Superior temporal gyrus (tissue), 1 donor: Measurements from ENCODE around the gene UPF1.
"Not testable (repeated sequence)": the region's sequence is repeated elsewhere in the genome, so short reads cannot be mapped to it uniquely, and the experiment has no call there.

Experiments used
- DNase-seq: peaks from one replicate; pipeline ENCODE4 v3.0.0-alpha.2; 2016; ENCODE audit errors: extremely low spot score

UPF1 gene

DNA sequence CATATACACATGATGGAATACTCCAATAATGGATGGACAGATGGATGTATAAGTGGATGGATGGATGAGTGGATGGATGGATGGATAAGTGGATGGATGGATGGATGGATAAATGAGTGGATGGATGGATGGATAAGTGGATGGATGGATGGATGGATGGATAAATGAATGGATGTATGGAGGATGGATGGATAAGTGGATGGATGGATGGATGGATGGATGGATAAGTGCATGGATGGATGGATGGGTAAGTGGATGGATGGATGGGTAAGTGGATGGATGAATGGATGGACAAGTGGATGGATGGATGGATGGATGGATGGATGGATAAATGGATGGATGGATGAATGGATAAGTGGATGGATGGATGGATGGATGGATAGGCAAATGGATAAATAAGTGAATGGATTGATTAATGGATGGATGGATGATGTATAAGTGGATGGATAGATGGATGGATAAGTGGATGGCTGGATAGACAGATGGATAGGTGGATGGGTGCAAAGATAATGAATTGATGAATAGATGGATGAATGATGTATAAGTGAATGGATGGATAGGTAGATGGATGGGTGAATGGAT, 32.3 kb upstream of the UPF1 start:
- DNase-seq: no peak

DNA sequence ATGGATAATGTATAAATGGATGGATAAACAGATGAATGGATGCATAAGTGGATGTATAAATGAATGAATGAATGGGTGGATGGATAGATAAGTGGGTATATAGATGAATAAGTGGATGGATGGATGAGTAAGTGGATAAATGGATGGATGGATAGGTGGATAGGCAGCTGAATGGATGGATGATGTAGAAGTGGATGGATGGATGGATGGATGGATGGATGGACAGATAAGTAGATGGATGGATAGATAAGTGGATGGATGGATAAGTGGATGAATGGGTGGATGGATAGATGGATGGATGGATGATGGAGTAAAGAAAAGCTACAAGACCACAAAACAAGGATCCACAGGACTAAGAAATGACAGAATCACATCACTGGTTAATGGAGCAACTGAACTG, 31.7 kb upstream of the UPF1 start:
- no peak for DNase-seq

DNA sequence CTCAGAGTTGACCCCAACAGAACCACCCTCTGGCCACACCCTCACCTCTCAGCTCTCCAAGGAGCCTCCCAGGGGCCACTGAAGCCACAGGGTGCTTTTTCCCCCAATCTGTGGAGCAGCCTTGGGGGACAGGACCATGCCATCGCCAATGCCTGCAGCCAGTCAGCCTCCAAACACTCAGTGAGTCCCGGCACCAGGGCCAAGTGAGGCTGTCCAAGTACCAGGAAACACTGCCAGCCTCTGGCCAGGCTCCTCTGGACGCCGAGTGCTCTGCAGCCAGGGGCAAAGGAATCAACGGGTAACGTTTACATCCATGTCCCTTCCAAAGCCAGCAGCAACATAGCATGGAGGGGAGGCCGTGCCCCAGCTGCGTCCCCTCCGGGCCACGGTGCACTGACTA, 31.1 kb upstream of the UPF1 start:
- no peak for DNase-seq

DNA sequence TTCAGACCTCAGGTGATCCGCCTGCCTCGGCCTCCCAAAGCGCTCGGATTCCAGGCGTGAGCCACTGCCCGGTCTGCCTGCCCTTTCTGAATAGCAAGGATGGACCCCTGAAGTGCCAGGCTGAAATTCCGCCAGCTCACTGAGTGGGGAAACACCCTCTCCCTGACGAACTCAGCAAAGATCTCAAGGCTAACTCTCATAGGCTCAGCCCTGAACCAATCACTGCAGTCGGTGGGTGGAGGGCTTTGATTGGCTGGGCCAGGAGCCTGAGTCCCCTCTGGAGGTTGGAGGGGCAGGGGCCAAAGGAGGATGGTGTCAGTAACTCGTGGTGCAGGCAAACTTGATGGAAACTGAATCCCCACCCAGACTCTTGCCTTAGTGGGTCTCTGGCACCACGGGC, 29.4 kb upstream of the UPF1 start:
- no peak for DNase-seq

DNA sequence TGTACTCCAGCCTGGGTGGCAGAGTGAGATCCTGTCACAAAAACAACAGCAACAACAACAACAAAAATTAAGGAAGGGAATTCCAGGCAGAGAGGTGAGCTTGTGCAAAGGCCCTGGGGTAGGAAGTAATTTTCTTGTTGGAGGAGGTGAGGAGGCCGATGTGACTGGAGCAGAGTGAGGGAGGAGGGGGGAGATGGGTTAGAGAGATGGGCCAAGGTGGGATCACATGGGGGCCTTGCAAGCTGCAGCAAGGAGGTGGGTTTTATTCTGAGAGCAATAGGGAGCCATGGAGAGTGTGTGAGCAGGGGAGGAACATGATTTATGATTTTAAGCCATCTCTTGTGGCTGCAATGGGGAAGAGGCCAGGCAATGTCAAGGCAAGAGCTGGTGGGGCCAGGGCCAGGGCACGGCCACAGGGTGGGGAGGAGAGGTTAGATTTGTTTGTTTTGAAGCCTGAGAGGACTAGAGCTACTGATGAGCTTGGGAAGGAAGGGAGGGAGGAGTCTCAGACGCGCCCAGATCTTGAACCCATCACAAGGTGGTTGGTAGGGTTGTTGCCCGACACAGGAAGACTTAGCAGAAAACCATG, 28.1 kb upstream of the UPF1 start:
- DNase-seq: no peak

DNA sequence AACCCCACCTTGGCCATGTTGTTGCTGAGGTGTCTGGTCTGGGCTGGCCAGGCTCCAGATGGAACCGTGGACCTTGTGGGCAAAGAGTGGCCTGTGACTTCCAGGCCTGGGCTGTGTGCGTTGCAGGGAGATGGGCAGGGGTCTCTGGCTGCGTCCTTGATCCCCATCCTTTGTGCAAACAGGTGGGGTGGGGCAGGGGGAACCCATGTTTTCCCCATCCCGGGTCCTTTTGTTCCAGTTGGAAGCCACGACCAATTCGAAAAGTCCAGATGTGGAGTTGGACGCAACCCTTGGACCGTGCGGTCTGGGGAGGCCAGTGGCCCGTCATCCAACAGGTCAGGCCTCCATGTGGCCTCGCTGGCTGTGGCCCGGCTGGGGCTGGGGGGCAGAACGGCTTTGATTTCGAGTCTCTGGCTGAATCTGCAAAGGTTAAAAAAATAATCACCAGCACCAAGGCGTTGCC, 27.6 kb upstream of the UPF1 start:
- DNase-seq: no peak

DNA sequence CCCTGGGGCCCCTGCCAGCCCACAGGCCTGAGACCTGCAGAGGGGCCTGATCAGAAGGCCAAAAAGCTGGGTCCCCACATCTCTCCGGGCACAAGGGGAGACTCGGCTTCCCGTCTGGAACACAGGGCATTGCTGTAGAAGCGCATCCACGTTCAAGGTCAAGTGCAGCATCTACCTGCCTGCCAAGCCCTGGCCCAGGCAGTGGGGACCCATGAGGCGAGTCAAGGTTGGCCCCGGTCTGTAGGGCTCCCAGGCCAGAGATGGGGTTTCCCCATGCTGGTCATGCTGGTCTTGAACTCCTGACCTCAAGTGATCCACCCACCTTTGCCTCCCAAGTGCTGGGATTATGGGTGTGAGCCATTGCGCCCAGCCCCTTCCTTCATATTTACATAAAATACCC, 27.1 kb upstream of the UPF1 start:
- DNase-seq: no peak

DNA sequence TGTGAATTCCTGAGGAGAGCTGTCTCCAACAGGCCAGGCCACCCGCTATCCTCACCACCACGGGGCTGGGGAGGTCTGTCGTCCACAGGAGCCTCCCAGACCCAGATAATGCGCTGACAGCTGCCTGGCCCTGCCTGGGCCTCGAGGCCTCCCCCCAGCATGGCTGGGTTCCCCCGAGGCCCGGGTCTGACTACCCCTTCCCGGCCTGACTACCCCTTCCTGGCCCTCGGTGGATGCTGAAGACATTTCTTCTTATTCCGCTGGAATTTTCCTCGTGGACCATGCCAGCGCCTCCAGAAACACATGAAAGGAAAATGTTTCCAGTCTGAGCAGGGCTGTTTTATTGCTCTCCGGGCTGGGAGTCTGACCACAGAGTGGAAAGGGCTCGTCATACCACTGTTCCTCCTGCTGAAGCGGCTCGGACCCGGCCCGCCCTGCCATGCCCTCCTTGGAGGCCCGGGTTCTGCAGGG, 23.9 kb upstream of the UPF1 start:
- DNase-seq: no peak

DNA sequence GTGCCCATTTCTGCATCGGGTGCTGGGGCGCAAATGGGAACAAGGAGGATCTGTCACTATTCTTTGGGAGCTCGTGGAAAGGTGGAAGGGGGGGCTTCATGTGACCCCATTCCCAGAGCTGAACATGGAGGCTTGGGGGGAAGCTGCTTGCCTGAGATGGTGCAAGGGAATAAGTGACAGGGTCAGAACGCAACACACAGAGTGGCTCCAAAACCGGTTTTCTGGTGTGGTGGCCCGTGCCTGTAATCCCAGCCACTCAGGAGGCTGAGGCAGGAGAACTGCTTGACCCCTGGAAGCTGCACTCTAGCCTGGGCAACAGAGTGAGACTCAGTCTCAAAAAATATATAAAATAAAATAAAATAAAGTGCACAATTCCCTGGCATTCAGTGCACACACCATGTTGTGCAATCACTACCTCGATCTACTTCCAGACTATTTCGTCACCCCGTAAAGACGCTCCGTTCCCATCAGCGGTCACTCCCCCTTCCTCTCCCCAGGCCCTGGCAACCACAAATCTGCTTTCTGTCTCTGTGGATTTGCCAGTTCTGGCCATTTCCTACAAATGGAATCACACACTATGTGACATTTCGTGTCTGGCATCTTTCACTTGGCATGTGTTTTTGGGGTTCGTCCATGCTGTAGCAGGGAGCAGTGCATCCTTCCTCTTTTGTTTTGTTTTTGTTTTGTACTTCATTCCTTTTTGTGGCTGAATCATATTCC, 22.4 kb upstream of the UPF1 start:
- DNase-seq: no peak

DNA sequence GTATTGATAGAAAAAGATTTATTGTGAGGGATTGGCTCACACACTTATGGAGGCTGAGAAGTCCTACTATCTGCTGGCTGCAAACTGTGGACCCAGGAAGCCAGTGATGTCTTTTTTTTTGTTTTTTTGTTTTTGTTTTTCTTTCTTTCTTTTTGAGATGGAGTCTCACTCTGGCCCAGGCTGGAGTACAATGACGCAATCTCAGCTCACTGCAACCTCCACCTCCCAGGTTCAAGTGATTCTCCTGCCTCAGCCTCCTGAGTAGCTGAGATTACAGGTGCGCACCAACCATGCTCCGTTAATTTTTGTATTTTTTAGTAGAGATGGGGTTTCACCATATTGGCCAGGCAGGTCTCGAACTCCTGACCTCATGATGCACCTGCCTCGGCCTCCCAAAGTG, 20.1 kb upstream of the UPF1 start:
- DNase-seq: not testable (repeated sequence)

DNA sequence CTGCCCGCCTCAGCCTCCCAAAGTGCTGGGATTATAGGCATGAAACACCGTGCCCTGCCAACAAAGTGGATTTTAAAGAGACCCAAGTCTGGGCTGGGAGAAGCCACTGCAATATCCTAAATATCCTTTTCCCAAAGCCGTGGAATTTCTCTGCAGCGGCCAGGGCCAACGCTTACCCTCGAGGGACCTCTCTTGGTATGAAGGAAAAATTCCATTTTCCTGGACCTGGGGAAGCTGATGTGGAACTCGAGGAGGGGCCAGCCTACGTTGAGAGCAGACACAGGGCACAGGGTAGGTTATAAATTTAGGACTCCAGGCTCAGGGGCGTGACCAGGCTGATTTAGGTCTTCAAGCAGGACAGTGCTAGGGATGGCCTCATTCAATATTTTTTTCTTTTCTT, 17.7 kb upstream of the UPF1 start:
- DNase-seq: no peak

DNA sequence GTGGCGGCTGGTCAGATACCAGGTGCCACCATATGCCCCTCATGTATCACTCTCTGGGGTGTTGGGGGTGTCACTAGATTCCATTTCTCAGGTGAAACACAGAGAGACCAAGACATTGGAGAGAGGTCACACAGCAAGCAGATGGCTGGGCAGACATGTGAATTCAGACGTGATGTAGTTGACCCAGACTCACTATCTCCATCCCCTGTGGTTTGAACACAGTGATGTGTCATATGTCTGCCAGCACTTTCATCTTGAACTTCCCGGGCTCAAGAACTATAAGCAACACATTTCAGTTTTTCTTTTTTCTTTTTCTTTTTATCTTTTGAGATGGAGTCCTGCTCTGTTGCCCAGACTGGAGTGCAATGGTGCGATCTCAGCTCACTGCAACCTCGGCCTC, 16.1 kb upstream of the UPF1 start:
- no peak for DNase-seq

DNA sequence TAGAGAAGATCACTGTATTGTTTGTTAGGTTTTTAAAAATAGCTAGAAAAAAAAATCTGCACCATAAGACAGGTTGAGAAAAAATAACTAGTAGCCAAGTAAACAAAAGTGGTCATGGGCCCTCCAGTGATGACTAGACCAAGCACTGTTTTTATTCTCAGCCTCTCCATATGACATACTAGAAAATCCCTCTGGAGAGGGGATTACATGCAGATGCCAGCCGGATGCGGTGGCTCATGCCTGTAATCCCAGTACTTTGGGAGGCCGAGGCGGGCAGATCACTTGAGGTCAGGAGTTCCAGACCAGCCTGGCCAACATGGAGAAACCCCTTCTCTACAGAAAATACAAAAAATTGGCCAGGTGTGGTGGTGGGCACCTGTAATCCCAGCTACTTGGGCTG, 15.1 kb upstream of the UPF1 start:
- DNase-seq: not testable (repeated sequence)

DNA sequence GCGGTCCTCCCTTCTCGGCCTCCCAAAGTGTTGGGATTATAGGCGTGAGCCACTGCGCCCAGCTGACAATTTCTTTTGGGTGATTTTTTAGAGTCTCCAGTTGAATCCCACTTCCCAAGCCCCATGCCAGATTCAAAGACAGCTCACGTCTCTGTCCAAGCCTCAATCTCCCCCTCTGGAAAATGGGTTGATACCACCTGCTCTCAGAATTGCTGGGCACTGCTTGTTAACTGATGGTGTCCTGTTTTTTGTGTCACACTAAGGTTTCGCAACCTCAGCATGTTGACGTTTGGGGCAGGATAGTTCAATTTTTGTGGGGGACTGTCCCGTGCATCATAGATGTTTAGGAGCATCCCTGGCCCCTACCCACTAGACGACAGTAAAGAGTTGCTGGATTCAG, 14.2 kb upstream of the UPF1 start:
- no peak for DNase-seq

DNA sequence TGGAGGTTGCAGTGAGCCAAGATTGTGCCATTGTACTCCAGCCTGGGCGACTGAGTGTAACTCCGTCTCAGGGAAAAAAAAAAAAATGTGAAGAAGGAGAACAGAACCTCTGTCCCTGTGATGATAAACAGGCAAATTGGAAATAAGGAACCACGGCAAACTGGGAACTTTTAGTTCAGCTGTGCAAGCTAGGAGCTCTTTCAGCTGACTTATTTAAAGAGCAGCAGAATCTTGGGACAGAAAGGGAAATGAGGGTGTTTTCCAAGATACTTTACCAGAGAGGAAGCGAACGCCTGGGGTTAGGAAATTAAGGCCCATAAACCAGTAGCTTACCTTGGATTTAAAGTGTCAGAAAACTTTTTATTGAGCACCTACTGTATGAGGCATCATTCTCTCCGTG, 3.0 kb upstream of the UPF1 start:
- DNase-seq: no peak

DNA sequence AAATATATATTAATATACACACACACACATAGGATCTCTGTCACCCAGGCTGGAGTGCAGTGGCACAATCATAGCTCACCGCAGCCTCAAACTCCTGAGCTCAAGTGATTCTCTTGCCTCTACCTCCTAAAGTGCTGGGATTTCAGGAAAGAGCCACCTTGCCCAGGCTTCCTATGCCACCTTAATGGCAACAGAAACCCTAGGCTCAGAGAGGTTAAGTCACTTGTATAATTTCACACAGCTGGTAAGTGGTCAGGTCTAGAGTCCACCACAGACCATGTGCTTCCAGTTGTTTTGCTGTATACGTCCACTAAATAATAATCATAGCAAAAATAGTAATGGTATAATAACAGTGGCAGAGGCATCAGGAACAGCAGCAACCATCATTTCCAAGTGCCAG, 1.3 kb upstream of the UPF1 start:
- no peak for DNase-seq

DNA sequence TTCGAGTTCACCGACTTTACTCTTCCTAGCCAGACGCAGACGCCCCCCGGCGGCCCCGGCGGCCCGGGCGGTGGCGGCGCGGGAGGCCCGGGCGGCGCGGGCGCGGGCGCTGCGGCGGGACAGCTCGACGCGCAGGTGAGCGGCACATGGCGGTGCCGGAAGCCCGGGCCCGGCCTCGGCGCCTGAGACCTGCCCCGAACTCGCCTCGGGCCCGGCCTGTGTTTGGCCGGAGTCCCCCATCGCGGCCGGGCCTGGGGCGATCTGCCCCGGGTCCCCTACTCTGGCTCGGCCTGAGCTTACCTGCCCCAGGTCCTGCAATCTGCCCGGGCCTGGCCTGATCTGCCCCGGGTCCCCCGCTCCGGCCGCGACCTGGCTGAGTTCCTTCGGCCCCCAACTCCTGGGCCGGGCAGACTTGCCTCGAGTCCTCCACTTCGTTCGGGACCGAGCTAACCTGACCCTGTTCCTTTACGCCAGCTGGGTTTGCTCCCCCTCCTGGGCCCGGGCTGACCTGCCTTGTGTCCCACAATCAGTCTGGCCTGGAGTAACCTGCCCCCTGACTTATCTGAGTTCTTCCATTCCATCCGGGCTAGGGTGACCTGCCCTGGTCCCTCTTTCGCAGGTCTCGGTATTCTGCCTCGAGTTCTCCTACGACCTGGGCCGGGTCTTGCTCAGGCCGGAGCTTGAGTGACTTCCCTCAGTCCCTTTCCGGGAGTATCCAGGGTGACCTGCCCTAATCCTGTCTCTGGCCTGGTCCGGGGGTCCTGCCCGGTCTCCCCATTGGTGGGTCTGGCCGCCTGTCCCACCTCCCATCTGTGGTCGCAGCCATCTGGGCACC, 764 bp downstream of the UPF1 start:
- no peak for DNase-seq

DNA sequence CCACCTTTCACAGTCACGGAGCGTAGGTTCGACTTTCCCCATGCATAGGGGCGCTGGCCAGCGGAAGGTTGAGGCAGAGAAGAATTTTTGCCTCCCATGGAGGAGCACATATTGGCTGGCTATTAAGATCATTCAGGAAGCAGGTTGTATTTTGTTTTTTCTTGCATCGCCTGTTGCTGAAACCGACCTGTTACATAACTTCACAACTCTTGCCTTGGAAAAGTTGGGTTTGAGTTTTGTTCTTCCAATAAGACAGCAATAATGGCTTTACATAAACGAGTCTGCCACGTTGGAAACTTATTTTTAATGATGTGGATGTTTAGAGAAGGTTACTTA, 1.4 kb downstream of the UPF1 start:
- DNase-seq: no peak

DNA sequence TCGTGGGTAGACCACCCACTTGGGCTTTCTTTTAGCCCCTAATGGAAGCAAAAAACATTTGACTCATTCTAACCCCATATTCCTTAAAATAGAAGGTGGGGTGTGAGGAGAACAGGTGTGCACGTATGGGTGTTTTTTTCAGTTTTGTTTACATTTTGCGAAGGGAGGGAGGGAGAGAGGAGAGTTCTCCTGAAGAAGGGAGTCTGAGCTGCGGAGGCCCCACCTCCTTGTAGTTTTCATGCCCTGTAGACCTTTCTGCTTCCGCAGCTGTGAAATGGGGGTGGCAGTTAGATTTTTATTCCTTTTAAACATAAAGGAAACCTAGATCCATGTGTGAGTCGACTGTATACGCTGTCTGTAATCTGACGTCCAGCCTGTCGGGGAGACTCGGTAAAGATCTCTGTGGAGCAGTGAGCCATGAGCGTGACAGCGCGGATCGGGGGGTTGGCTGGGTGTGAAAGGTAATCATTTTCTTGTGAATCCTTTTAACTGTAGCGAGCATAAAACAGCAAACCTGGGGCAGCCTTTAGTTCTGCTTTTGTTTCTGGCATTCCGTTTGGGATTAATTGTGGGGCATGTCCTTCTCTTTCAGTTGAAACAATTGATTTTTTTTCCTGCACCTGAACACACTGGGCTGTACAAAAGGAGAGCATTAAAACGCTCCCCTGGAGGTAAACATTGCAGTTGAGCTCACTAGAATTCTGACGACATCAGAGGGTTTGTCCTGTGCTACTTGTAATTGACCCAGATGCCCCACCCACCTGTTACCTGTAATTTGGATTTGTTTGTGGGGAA, 2.3 kb downstream of the UPF1 start:
- no peak for DNase-seq

DNA sequence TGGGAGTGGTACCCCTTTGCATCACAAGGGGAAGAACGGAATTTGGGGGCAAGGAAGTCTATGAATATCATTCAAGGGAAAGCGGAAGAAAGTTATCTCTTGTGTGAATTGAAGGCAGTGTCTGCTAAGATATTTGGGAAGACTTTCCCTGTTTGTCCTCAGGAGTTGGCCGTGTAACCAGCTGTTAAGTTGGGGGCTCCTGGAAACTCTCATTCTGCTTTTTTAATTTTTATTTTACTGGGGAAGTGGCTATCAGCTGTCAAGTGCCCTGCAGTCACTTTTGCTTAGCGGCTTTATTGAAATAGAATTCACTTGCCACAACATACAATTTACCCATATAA, 2.9 kb downstream of the UPF1 start:
- DNase-seq: no peak

DNA sequence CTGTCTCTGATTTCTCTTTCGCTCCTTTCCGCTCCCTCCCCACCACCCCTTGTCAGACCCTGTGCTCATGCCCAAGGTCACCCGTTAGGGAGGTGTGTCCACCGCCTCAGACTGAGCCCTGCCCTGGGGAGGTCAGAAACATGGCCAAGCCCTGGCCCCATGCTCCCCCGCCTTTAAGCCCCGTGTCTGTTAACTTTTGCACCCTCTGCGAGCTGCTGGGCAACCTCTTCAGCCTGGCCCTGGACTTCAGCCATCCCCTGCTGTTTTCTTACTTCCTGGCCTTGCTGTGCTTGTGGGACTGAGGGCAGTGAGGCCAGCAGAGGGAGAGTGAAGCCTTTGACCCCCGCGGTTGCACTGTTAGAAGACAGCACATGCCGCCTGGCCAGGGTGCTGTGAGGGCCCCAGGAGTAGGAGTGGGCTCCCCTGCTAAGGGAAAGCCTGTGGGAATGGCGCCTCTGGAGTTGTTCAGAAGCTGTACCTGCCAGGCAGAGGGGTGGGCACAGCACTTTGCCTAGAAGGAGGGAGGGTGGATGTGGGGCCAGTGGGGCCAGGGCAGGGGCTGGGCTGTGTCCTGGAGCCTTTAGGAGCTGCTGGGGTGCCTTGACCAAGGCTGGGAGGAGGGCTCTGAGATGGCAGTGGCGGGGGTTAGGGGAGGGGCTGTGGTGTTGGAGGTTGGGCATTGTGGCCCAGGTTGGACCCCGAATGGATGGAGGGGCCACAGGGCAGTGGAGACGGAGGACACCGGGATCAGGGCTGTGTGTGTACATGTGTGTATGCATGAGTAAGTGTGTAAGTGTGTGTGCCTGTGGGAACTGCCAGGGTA, 7.9 kb downstream of the UPF1 start:
- no peak for DNase-seq
